GM12878 (cell line): ENCODE data around the gene MCM6. TPM values are rescaled to one million over a fixed set of nuclear protein-coding genes. Genes with fewer than 3 reads are reported as not detected.

Source experiments
- ATAC-seq: fragments of 200-7000 bp; cut with Tn5 transposase; 3 replicates; pipeline ENCODE4 v1.9.1; 2020; ENCODE audit warnings: mild to moderate bottlenecking, moderate library complexity
- BruUV-seq: library from RNA; stranded (reverse); fragments of 400-500 nt; replicated peaks from 2 replicates; lab custom pipeline; 2021; lab: Mats Ljungman, UMichigan
- CTCF ChIA-PET: fragments of 300-600 bp; sonication (Branson Sonifier 250); formaldehyde crosslinking; extraction: SDS; loops from one replicate; lab custom pipeline; 2021; ENCODE audit warnings: inconsistent platforms; lab: Yijun Ruan, JAX
- POLR2A ChIA-PET: fragments of 350-600 bp; formaldehyde crosslinking; extraction: SDS; loops from one replicate; lab custom pipeline; 2021; ENCODE audit warnings: inconsistent platforms; lab: Charles Lee
- RAD21 ChIA-PET: fragments of 300-600 bp; sonication (Branson Sonifier 250); formaldehyde crosslinking; loops from one replicate; lab custom pipeline; 2023; ENCODE audit warnings: antibody characterized with exemption; ENCODE audit not compliant: unreplicated experiment; lab: Charles Lee
- SMC1A ChIA-PET: fragments of 300-600 bp; sonication (Branson Sonifier 250); formaldehyde crosslinking; loops from one replicate; lab custom pipeline; 2023; ENCODE audit not compliant: unreplicated experiment, uncharacterized antibody; lab: Charles Lee
- DNase-seq: peaks from one replicate; pipeline ENCODE4 v3.0.0-alpha.2; 2011; ENCODE audit warnings: low read depth, low spot score
- FAIRE-seq: peaks from 3 replicates; lab custom pipeline; 2011; peaks lifted over from hg19 to GRCh38; lab: Jason Lieb, UNC
- H2AFZ ChIP-seq: 2 replicates; pipeline ENCODE4 v1.6.0; 2011; ENCODE audit warnings: low read depth, low read length, control low read depth; ENCODE audit not compliant: control insufficient read depth
- H3K27ac ChIP-seq: 2 replicates; pipeline ENCODE4 v1.5.1; 2011; ENCODE audit warnings: control low read depth; ENCODE audit not compliant: control insufficient read depth, insufficient read depth
- H3K27me3 ChIP-seq, 2 experiments: replicated peaks in 1 of 2; 2 replicates each; pipeline versions ENCODE4 v1.6.0 to v1.6.1; 2011; ENCODE audit warnings: low read length in 1 of 2; ENCODE audit not compliant: control insufficient read depth in 2 of 2, insufficient read depth in 2 of 2
- H3K36me3 ChIP-seq, 2 experiments: 2 replicates each; pipeline ENCODE4 v1.5.1; 2011; ENCODE audit warnings: low read length in 1 of 2; ENCODE audit not compliant: control insufficient read depth in 2 of 2, insufficient read depth in 2 of 2
- H3K4me1 ChIP-seq: 2 replicates; pipeline ENCODE4 v1.6.1; 2011; ENCODE audit warnings: mild to moderate bottlenecking, low read length, moderate library complexity, mixed read lengths; ENCODE audit not compliant: control insufficient read depth, insufficient read depth
- H3K4me2 ChIP-seq: 2 replicates; pipeline ENCODE4 v1.6.0; 2011; ENCODE audit warnings: control low read depth; ENCODE audit not compliant: control insufficient read depth, insufficient read depth
- H3K4me3 ChIP-seq: fragments of 200-600 bp; sonication (generic); 2 replicates; pipeline ENCODE4 v1.5.1; 2016
- H3K79me2 ChIP-seq: 2 replicates; pipeline ENCODE4 v1.6.0; 2011; ENCODE audit warnings: low read length; ENCODE audit not compliant: control insufficient read depth, insufficient read depth
- H3K9ac ChIP-seq: 2 replicates; pipeline ENCODE4 v1.8.0; 2011; ENCODE audit warnings: low read length, control low read depth, mixed read lengths; ENCODE audit not compliant: control insufficient read depth, insufficient read depth
- H3K9me3 ChIP-seq: replicated peaks from 3 replicates; pipeline ENCODE4 v1.5.1; 2011; ENCODE audit warnings: mild to moderate bottlenecking, low read length; ENCODE audit not compliant: control insufficient read depth, insufficient read depth
- H4K20me1 ChIP-seq: 2 replicates; pipeline ENCODE4 v1.6.0; 2011; ENCODE audit not compliant: control insufficient read depth, insufficient read depth
- CEBPB ChIP-seq, 2 experiments: fragments of 150-350 bp in 1 of 2; IDR thresholded peaks; 2 replicates each; pipeline ENCODE4 v1.6.1; 2012 to 2014; ENCODE audit warnings: low read depth in 2 of 2, low read length in 2 of 2, borderline replicate concordance in 1 of 2, inconsistent platforms in 1 of 2
- E4F1 ChIP-seq: fragments of 450-650 bp; IDR thresholded peaks from 2 replicates; pipeline ENCODE4 v1.6.1; 2018; ENCODE audit warnings: borderline replicate concordance, mild to moderate bottlenecking; ENCODE audit not compliant: partially characterized antibody
- ETV6 ChIP-seq, 2 experiments: fragments of 450-650 bp in 1 of 2; IDR thresholded peaks in 1 of 2; conservative IDR thresholded peaks in 1 of 2; 2 replicates each; pipeline ENCODE4 v1.6.1; 2014; ENCODE audit warnings: antibody characterized with exemption in 1 of 2, borderline replicate concordance in 1 of 2, low read depth in 1 of 2, mild to moderate bottlenecking in 1 of 2, moderate library complexity in 1 of 2
- FOXM1 ChIP-seq: IDR thresholded peaks from 2 replicates; pipeline ENCODE4 v1.6.1; 2012; ENCODE audit warnings: low read depth, mild to moderate bottlenecking, inconsistent platforms, low read length, moderate library complexity
- IRF4 ChIP-seq: IDR thresholded peaks from 2 replicates; pipeline ENCODE4 v1.6.1; 2011; ENCODE audit warnings: low read depth, low read length
- KLF5 ChIP-seq: fragments of 450-650 bp; IDR thresholded peaks from 2 replicates; pipeline ENCODE4 v1.6.1; 2014; ENCODE audit warnings: mild to moderate bottlenecking; ENCODE audit not compliant: partially characterized antibody
- MEF2B ChIP-seq: fragments of 450-650 bp; IDR thresholded peaks from 2 replicates; pipeline ENCODE4 v1.6.1; 2018; ENCODE audit warnings: mild to moderate bottlenecking, moderate library complexity; ENCODE audit not compliant: partially characterized antibody, poor library complexity, severe bottlenecking
- MYC ChIP-seq: IDR thresholded peaks from 2 replicates; pipeline ENCODE4 v1.6.1; 2011; ENCODE audit warnings: mild to moderate bottlenecking, low read length, moderate library complexity, inconsistent platforms; ENCODE audit not compliant: insufficient read depth, insufficient replicate concordance, insufficient read length, severe bottlenecking
- NFYB ChIP-seq: IDR thresholded peaks from 2 replicates; pipeline ENCODE4 v1.6.1; 2011; ENCODE audit warnings: low read depth, mild to moderate bottlenecking, low read length, improper control_type of control experiment, moderate library complexity; ENCODE audit not compliant: insufficient read depth
- RAD51 ChIP-seq: fragments of 450-650 bp; IDR thresholded peaks from 2 replicates; pipeline ENCODE4 v1.6.1; 2016; ENCODE audit warnings: moderate library complexity, mild to moderate bottlenecking, inconsistent platforms
- SP1 ChIP-seq: IDR thresholded peaks from one replicate; pipeline ENCODE4 v1.6.1; 2011; ENCODE audit warnings: low read depth, low read length
- SUPT20H ChIP-seq: IDR thresholded peaks from 2 replicates; pipeline ENCODE4 v1.6.1; 2011; ENCODE audit warnings: low read depth, mild to moderate bottlenecking, low read length, moderate library complexity, borderline replicate concordance; ENCODE audit not compliant: control insufficient read depth
- TAF1 ChIP-seq: IDR thresholded peaks from 2 replicates; pipeline ENCODE4 v1.6.1; 2011; ENCODE audit warnings: mild to moderate bottlenecking, low read depth, low read length, borderline replicate concordance
- TBL1XR1 ChIP-seq: IDR thresholded peaks from 2 replicates; pipeline ENCODE4 v1.6.1; 2012; ENCODE audit warnings: low read depth, low read length, improper control_type of control experiment
- ZNF687 ChIP-seq: fragments of 450-650 bp; IDR thresholded peaks from 2 replicates; pipeline ENCODE4 v1.6.1; 2017; ENCODE audit warnings: mild to moderate bottlenecking, moderate library complexity
- WGBS: methylation state at CpG from one replicate; pipeline ENCODE4 v1.1.6; 2016; ENCODE audit warnings: low lambda C conversion rate; ENCODE audit not compliant: insufficient replicate concordance, insufficient coverage; ENCODE audit errors: missing lambda C conversion rate; 5-methylcytosine and 5-hydroxymethylcytosine counted together
- in situ Hi-C: fragments of 300-500 bp; cut with MboI; formaldehyde crosslinking; loops from 9 replicates; pipeline ENCODE4 v1.14.3; 2018; ENCODE audit warnings: mixed read lengths
- intact Hi-C: fragments of 100-400 bp; cut with micrococcal nuclease; formaldehyde crosslinking; loops from one replicate; pipeline ENCODE4 v1.14.2; 2022; ENCODE audit not compliant: unreplicated experiment
- polyA plus RNA-seq, 11 experiments: library from polyadenylated mRNA; depleted of rRNA in 4 of 11; unstranded in 6 of 11; stranded (reverse) in 5 of 11; fragments of >200 nt; fragmentation: Nextera tagmentation in 4 of 11; fragmentation: Illumina TruSeq in 1 of 11; extraction: Ambion mirVana in 4 of 11; extraction: Trizol in 1 of 11; gene quantifications; 1 replicate in 1 of 11; 2 replicates in 10 of 11; pipeline versions ENCODE4 v1.2.1 to v1.2.3, GENCODE V29; 2011 to 2016; ENCODE audit warnings: inconsistent platforms in 2 of 11, missing spikeins in 2 of 11, low read depth in 1 of 11
- total RNA-seq, 4 experiments: library from RNA; depleted of rRNA in 3 of 4; stranded (reverse); fragments of >200 nt in 3 of 4; fragmentation: Illumina TruSeq in 1 of 4; extraction: Trizol in 1 of 4; gene quantifications; 2 replicates each; pipeline versions ENCODE4 v1.2.1 to v1.2.3, GENCODE V29; 2013 to 2021

Gene MCM6
- total and polyA plus RNA-seq, 10 of the 15 experiments (the other 5 are each of a cell fraction or from before 2014, with no cell fraction given), result 37.4 to 118 (median 82.2) TPM

- TF ChIP-seq E4F1 (no peak), CEBPB (IDR thresholded peaks at IDR 0.05; ENCODE audit: borderline replicate concordance in 1 of 2, low read depth in 2 of 2, low read length in 2 of 2) (no peak)
Observed at GRCh38 chr2:135791418-135792190, 84.6 kb downstream of the MCM6 start (continued).

DNA sequence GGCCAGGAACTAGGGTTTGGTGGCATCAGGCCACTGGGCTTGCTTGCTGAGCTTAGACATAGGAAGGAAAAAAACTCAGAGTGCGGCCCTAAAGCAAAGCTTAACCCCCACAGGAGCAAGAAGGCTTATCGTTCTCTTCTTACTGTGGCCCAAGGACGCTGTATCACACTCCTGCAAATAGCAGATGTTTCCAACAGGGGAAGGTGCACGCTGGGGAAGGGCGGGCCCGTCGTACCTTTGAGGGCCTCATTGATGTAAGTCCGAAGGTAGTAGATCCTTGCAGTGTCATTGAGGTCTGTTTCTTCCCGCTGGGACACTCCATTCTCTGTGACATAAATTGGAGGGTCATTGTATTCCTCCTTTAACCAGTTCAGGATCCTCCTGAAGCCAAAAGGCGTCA lies 85.8 kb downstream of the MCM6 start:
- no peak for DNase-seq
- no peak overlapping the region for H3K4me2 ChIP-seq
- RAD21 ChIA-PET, result no interaction called here
- no peak for ATAC-seq
- H3K36me3 ChIP-seq, result peaks cover 0 to 3% of the 10 kb centered on the region in 2 experiments; a peak in 1 of 4 replicates
- 93% methylated on average over 10 of the region's 10 CpGs for WGBS
- no peaks in the 10 kb centered on the region for H4K20me1 ChIP-seq
- in situ Hi-C loops, result no loop called here
- POLR2A ChIA-PET, result no interaction called here
- peaks cover 12% of the 10 kb centered on the region for H3K4me1 ChIP-seq
- no peak for FAIRE-seq
- H3K27ac ChIP-seq, result no peak overlapping the region
- CTCF ChIA-PET, result interaction anchor here (2.5 kb wide), 1 partner anchor 50 kb away, joined by 7 read pairs; the partner anchor contains the start of gene UBXN4
- H3K9ac ChIP-seq, result no peak overlapping the region
- H2AFZ ChIP-seq, result no peak overlapping the region
- H3K79me2 ChIP-seq, result no peaks in the 10 kb centered on the region
- no TSS peak for BruUV-seq
- intact Hi-C loops, result no loop called here
- H3K27me3 ChIP-seq, result no peaks in the 10 kb centered on the region
- H3K9me3 ChIP-seq, result no peaks in the 10 kb centered on the region
- no peak overlapping the region for H3K4me3 ChIP-seq
- SMC1A ChIA-PET, result interaction anchor here (0.7 kb wide), 1 partner anchor 79 kb away, joined by 3 read pairs; no protein-coding TSS in a partner anchor
- TF ChIP-seq TBL1XR1 (no peak), NFYB (no peak), ETV6 (conservative IDR thresholded peaks at IDR 0.05 in 1 of 2, IDR thresholded peaks at IDR 0.05 in 1 of 2; ENCODE audit: borderline replicate concordance in 1 of 2, low read depth in 1 of 2) (no peak), MYC (no peak), FOXM1 (no peak), KLF5 (no peak), ZNF687 (no peak), TAF1 (no peak), RAD51 (no peak), IRF4 (no peak), MEF2B (no peak), SP1 (no peak), SUPT20H (no peak)
